GM10847 (cell line): ENCODE data around the gene TSPAN16.
A peak's percentile ranks its signal among the peaks of the same experiment; 100 is the strongest.

ENCODE experiments used
- POLR2A ChIP-seq: IDR thresholded peaks from 2 replicates; pipeline ENCODE4 v1.6.1; 2011; ENCODE audit not compliant: insufficient read length; ENCODE audit errors: extremely low read depth

The TSPAN16 gene

GRCh38 chr19:11323601-11324078 lies 27.7 kb downstream of the TSPAN16 start:
- TF ChIP-seq POLR2A, result no peak

- TF ChIP-seq POLR2A, result no peak
These were observed 28.2 kb downstream of the TSPAN16 start for GRCh38 chr19:11324079-11324661.

GRCh38 chr19:11324748-11325389 lies 28.9 kb downstream of the TSPAN16 start:
- TF ChIP-seq POLR2A, result no peak

GRCh38 chr19:11325544-11325943 lies 29.6 kb downstream of the TSPAN16 start:
- TF ChIP-seq POLR2A, result no peak

GRCh38 chr19:11330127-11330526 lies 34.2 kb downstream of the TSPAN16 start:
- TF ChIP-seq POLR2A, result no peak

GRCh38 chr19:11331502-11331901 lies 35.5 kb downstream of the TSPAN16 start:
- no peak for TF ChIP-seq POLR2A

- TF ChIP-seq POLR2A, result no peak
These were observed 36.9 kb downstream of the TSPAN16 start for GRCh38 chr19:11332822-11333221.

- TF ChIP-seq POLR2A, result no peak
These were observed 39.6 kb downstream of the TSPAN16 start for GRCh38 chr19:11335449-11336146.

- TF ChIP-seq POLR2A, result no peak
These were observed 41.1 kb downstream of the TSPAN16 start for GRCh38 chr19:11337080-11337479.

- no peak for TF ChIP-seq POLR2A
These were observed 42.2 kb downstream of the TSPAN16 start for GRCh38 chr19:11338121-11338520.

- no peak for TF ChIP-seq POLR2A
These were observed 42.8 kb downstream of the TSPAN16 start for GRCh38 chr19:11338569-11339253.

GRCh38 chr19:11339254-11340098 lies 43.5 kb downstream of the TSPAN16 start, which contains the start of gene RAB3D:
Gene RAB3D (minus strand): TSS chr19:11339657. CDS start chr19:11337399, 2,258 bp downstream.
- peak; percentile 52 for TF ChIP-seq POLR2A

- TF ChIP-seq POLR2A, result no peak
These were observed 46.5 kb downstream of the TSPAN16 start for GRCh38 chr19:11342429-11342828.

- no peak for TF ChIP-seq POLR2A
These were observed 49.3 kb downstream of the TSPAN16 start for GRCh38 chr19:11345122-11345803.
